H1 (cell line): ENCODE data around the gene TMED4. TPM values are rescaled to one million over a fixed set of nuclear protein-coding genes. Genes with fewer than 3 reads are reported as not detected.

Experiments
- CTCF ChIA-PET: fragments of 300-600 bp; sonication (Branson Sonifier 250); formaldehyde crosslinking; loops from one replicate; lab custom pipeline; 2021; ENCODE audit not compliant: partially characterized antibody; lab: Charles Lee
- POLR2A ChIA-PET: fragments of 300-600 bp; sonication (Branson Sonifier 250); formaldehyde crosslinking; loops from one replicate; lab custom pipeline; 2021; ENCODE audit warnings: inconsistent platforms; ENCODE audit not compliant: partially characterized antibody; lab: Charles Lee
- DNase-seq, 2 experiments: peaks; one replicate each; pipeline versions ENCODE4 v3.0.0 to v3.0.0-alpha.2; 2010 to 2022; ENCODE audit warnings: low spot score in 2 of 2, low read depth in 1 of 2, mixed read lengths in 1 of 2
- FAIRE-seq: peaks from 2 replicates; lab custom pipeline; 2011; peaks lifted over from hg19 to GRCh38; lab: Jason Lieb, UNC
- H2AFZ ChIP-seq: 2 replicates; pipeline ENCODE4 v1.8.1; 2012; ENCODE audit warnings: low read length, inconsistent platforms
- H2AK5ac ChIP-seq: 2 replicates; pipeline ENCODE4 v1.6.1; 2013; ENCODE audit warnings: low read depth, low read length
- H2BK120ac ChIP-seq: replicated peaks from 2 replicates; pipeline ENCODE3; 2013; ENCODE audit warnings: low read depth, low read length, inconsistent platforms
- H2BK12ac ChIP-seq: 2 replicates; pipeline ENCODE4 v1.6.1; 2013; ENCODE audit warnings: low read depth, low read length
- H2BK15ac ChIP-seq: 2 replicates; pipeline ENCODE4 v1.6.1; 2013; ENCODE audit warnings: low read length
- H2BK20ac ChIP-seq: 2 replicates; pipeline ENCODE4 v1.6.1; 2013; ENCODE audit warnings: low read length
- H2BK5ac ChIP-seq: 2 replicates; pipeline ENCODE4 v1.6.1; 2013; ENCODE audit warnings: low read depth, low read length
- H3K14ac ChIP-seq: 2 replicates; pipeline ENCODE4 v1.6.1; 2013; ENCODE audit warnings: inconsistent platforms; ENCODE audit not compliant: insufficient read length
- H3K18ac ChIP-seq: 2 replicates; pipeline ENCODE4 v1.6.1; 2013; ENCODE audit warnings: low read length; ENCODE audit errors: extremely low read depth
- H3K23ac ChIP-seq: 2 replicates; pipeline ENCODE4 v1.6.1; 2013; ENCODE audit warnings: inconsistent platforms; ENCODE audit not compliant: insufficient read length
- H3K23me2 ChIP-seq: 2 replicates; pipeline ENCODE4 v1.6.1; 2013; ENCODE audit warnings: low read depth, low read length
- H3K27ac ChIP-seq: 2 replicates; pipeline ENCODE4 v1.6.1; 2011; ENCODE audit warnings: low read depth, low read length, inconsistent platforms
- H3K27me3 ChIP-seq, 4 experiments: replicated peaks in 1 of 4; 1 replicate in 1 of 4; 2 replicates in 3 of 4; pipeline versions ENCODE4 v1.6.1 to v1.8.1; 2011 to 2013; ENCODE audit warnings: low read length in 3 of 4, mild to moderate bottlenecking in 3 of 4, inconsistent platforms in 2 of 4, mixed read lengths in 2 of 4, moderate library complexity in 1 of 4; ENCODE audit not compliant: control insufficient read depth in 3 of 4, insufficient read depth in 3 of 4; ENCODE audit errors: extremely low read depth in 1 of 4
- H3K36me3 ChIP-seq, 4 experiments: 2 replicates each; pipeline versions ENCODE4 v1.6.1 to v1.8.1; 2011 to 2013; ENCODE audit warnings: mild to moderate bottlenecking in 4 of 4, low read length in 3 of 4, moderate library complexity in 2 of 4, control low read depth in 1 of 4, inconsistent platforms in 1 of 4; ENCODE audit not compliant: insufficient read depth in 4 of 4, control insufficient read depth in 2 of 4
- H3K4ac ChIP-seq: replicated peaks from 2 replicates; pipeline ENCODE3; 2013; ENCODE audit warnings: low read length, low read depth, mixed read lengths, inconsistent platforms; ENCODE audit not compliant: insufficient read length
- H3K4me1 ChIP-seq, 4 experiments: replicated peaks in 1 of 4; 1 replicate in 1 of 4; 2 replicates in 3 of 4; pipeline versions ENCODE4 v1.6.1 to v1.8.1; 2011 to 2013; ENCODE audit warnings: low read length in 3 of 4, inconsistent platforms in 2 of 4, mixed read lengths in 1 of 4; ENCODE audit not compliant: insufficient read depth in 4 of 4, control insufficient read depth in 3 of 4
- H3K4me2 ChIP-seq, 2 experiments: 2 replicates each; pipeline versions ENCODE4 v1.6.1 to v1.8.1; 2011 to 2013; ENCODE audit warnings: low read depth in 2 of 2, low read length in 2 of 2, control low read depth in 1 of 2, inconsistent platforms in 1 of 2, mild to moderate bottlenecking in 1 of 2; ENCODE audit not compliant: insufficient read depth in 1 of 2
- H3K4me3 ChIP-seq, 4 experiments: fragments of 200-600, 300-600 bp in 1 of 4; sonication (generic), shearing (Covaris generic), sonication (Bioruptor Twin) in 1 of 4; 2 replicates each; pipeline versions ENCODE4 v1.5.1 to v1.8.1; 2011 to 2016; ENCODE audit warnings: low read length in 4 of 4, low read depth in 3 of 4, control low read depth in 2 of 4, inconsistent platforms in 2 of 4, mild to moderate bottlenecking in 2 of 4, mixed read lengths in 1 of 4, moderate library complexity in 1 of 4; ENCODE audit not compliant: insufficient read depth in 2 of 4; ENCODE audit errors: extremely low read depth in 1 of 4
- H3K56ac ChIP-seq: replicated peaks from 2 replicates; pipeline ENCODE3; 2013; ENCODE audit warnings: low read depth, mild to moderate bottlenecking, mixed read lengths, low read length, inconsistent platforms; ENCODE audit not compliant: insufficient read length
- H3K79me1 ChIP-seq: 2 replicates; pipeline ENCODE4 v1.6.1; 2013; ENCODE audit warnings: low read depth, low read length, control low read depth
- H3K79me2 ChIP-seq, 2 experiments: 2 replicates each; pipeline versions ENCODE4 v1.6.1 to v1.8.1; 2012 to 2013; ENCODE audit warnings: low read length in 2 of 2, mild to moderate bottlenecking in 2 of 2, inconsistent platforms in 1 of 2; ENCODE audit not compliant: insufficient read depth in 2 of 2, control insufficient read depth in 1 of 2
- H3K9ac ChIP-seq, 4 experiments: replicated peaks in 1 of 4; 1 replicate in 1 of 4; 2 replicates in 3 of 4; pipeline versions ENCODE4 v1.6.1 to v1.8.1; 2011 to 2013; ENCODE audit warnings: low read depth in 3 of 4, low read length in 3 of 4, control low read depth in 2 of 4, mild to moderate bottlenecking in 2 of 4, moderate library complexity in 2 of 4, inconsistent platforms in 1 of 4; ENCODE audit errors: extremely low read depth in 1 of 4
- H3K9me3 ChIP-seq, 2 experiments: 2 replicates each; pipeline versions ENCODE4 v1.6.1 to v1.8.1; 2012 to 2013; ENCODE audit warnings: mild to moderate bottlenecking in 2 of 2, moderate library complexity in 2 of 2, control low read depth in 1 of 2, inconsistent platforms in 1 of 2, low read depth in 1 of 2, low read length in 1 of 2, mixed read lengths in 1 of 2; ENCODE audit not compliant: insufficient read depth in 2 of 2
- H4K20me1 ChIP-seq, 2 experiments: replicated peaks in 1 of 2; 2 replicates each; pipeline versions ENCODE3 to v1.8.1; 2011 to 2013; ENCODE audit warnings: inconsistent platforms in 2 of 2, low read length in 2 of 2, mild to moderate bottlenecking in 1 of 2; ENCODE audit not compliant: insufficient read depth in 2 of 2, control insufficient read depth in 1 of 2
- H4K5ac ChIP-seq: 2 replicates; pipeline ENCODE4 v1.6.1; 2013; ENCODE audit warnings: low read length, low read depth, mixed read lengths, inconsistent platforms; ENCODE audit not compliant: insufficient read length
- H4K8ac ChIP-seq: 2 replicates; pipeline ENCODE4 v1.8.0; 2013; ENCODE audit warnings: mild to moderate bottlenecking, moderate library complexity, low read length, inconsistent platforms; ENCODE audit not compliant: insufficient read depth; ENCODE audit errors: extremely low read depth
- H4K91ac ChIP-seq: replicated peaks from 2 replicates; pipeline ENCODE3; 2013; ENCODE audit warnings: low read length, mixed read lengths, inconsistent platforms; ENCODE audit not compliant: insufficient read length
- CREB1 ChIP-seq: IDR thresholded peaks from 2 replicates; pipeline ENCODE4 v1.6.1; 2012; ENCODE audit warnings: inconsistent platforms
- KDM5A ChIP-seq: fragments of 200-600 bp; IDR thresholded peaks from 2 replicates; pipeline ENCODE4 v1.7.1; 2012; ENCODE audit warnings: mild to moderate bottlenecking, low read length, inconsistent platforms, mixed read lengths
- PHF8 ChIP-seq: fragments of 200-600 bp; sonication (generic); conservative IDR thresholded peaks from 2 replicates; pipeline ENCODE4 v1.7.1; 2012; ENCODE audit warnings: low read depth, mild to moderate bottlenecking, inconsistent platforms, low read length, moderate library complexity
- SIX5 ChIP-seq: IDR thresholded peaks from 2 replicates; pipeline ENCODE4 v1.6.1; 2011; ENCODE audit warnings: mild to moderate bottlenecking, low read depth, low read length
- SP4 ChIP-seq: IDR thresholded peaks from 2 replicates; pipeline ENCODE4 v1.6.1; 2012; ENCODE audit warnings: low read length, inconsistent platforms
- WGBS, 2 experiments: shearing (Covaris generic) in 1 of 2; methylation state at CpG; one replicate each; pipeline versions ENCODE4 v1.1.6 to v1.1.7; 2013 to 2015; ENCODE audit warnings: low lambda C conversion rate in 2 of 2, mixed read lengths in 2 of 2, inconsistent platforms in 1 of 2, low coverage in 1 of 2, missing lambda C conversion rate in 1 of 2; ENCODE audit not compliant: insufficient replicate concordance in 2 of 2, insufficient coverage in 1 of 2, insufficient read length in 1 of 2; ENCODE audit errors: extremely low coverage in 1 of 2, missing lambda C conversion rate in 1 of 2; 5-methylcytosine and 5-hydroxymethylcytosine counted together
- polyA plus RNA-seq, 7 experiments: library from polyadenylated mRNA; depleted of rRNA in 3 of 7; stranded (reverse) in 5 of 7; unstranded in 2 of 7; fragments of >200 nt in 5 of 7; fragments of 200-250 nt in 2 of 7; gene quantifications; 1 replicate in 5 of 7; 2 replicates in 1 of 7; 4 replicates in 1 of 7; pipeline versions ENCODE4 v1.2.1 to v1.2.3, GENCODE V29; 2011 to 2013; ENCODE audit warnings: missing spikeins in 2 of 7, mixed read lengths in 2 of 7
- total RNA-seq: library from RNA; stranded (reverse); fragmentation: NEBNext Ultra II Directional; extraction: Animal tissue kit (Norgen Biotek cat#: 25700); gene quantifications from 2 replicates; pipeline ENCODE4 v1.2.1, GENCODE V29; 2021

The TMED4 gene
- total and polyA plus RNA-seq, 2 of the 8 experiments (the other 6 are each of a cell fraction or from before 2014, with no cell fraction given): 44.9 to 76.7 TPM

- Histone ChIP-seq H3K18ac (no peak overlapping the region), H3K9me3 (no peaks in the 10 kb centered on the region), H4K20me1 (no peaks in the 10 kb centered on the region), H3K4me2 (no peak overlapping the region), H3K56ac (no peak overlapping the region), H2AK5ac (no peak overlapping the region), H3K4ac (no peak overlapping the region), H4K5ac (no peak overlapping the region), H3K79me1 (no peaks in the 10 kb centered on the region), H3K27ac (no peak overlapping the region), H4K91ac (no peak overlapping the region), H2BK120ac (no peak overlapping the region), H3K79me2 (no peaks in the 10 kb centered on the region), H3K9ac (no peak overlapping the region), H2BK5ac (no peak overlapping the region; the same call in 1 of the 2 replicates), H3K36me3 (no peaks in the 10 kb centered on the region), H2BK12ac (no peak overlapping the region), H3K27me3 (no peaks in the 10 kb centered on the region), H3K4me3 (no peak overlapping the region), H3K4me1 (no peaks in the 10 kb centered on the region), H2BK15ac (no peak overlapping the region), H3K23me2 (no peaks in the 10 kb centered on the region), H3K14ac (no peak overlapping the region), H2BK20ac (no peak overlapping the region), H3K23ac (no peak overlapping the region), H2AFZ (no peak overlapping the region), H4K8ac (peak overlapping the region; percentile 79; the same call in 1 of the 2 replicates)
- CTCF ChIA-PET: interaction anchor here (0.9 to 1.4 kb wide), 2 partner anchors 34 to 54 kb away, joined by 3 read pairs; no protein-coding TSS in a partner anchor
- no peak for DNase-seq
- POLR2A ChIA-PET: no interaction called here
- TF ChIP-seq SIX5 (no peak), SP4 (no peak), KDM5A (no peak), PHF8 (no peak), CREB1 (no peak)
- no peak for FAIRE-seq
- WGBS, 2 experiments: 89% methylated on average over 17 of the region's 17 CpGs; no CpG with 5 or more reads in 1 of the 2 experiments
These were observed 50.3 kb downstream of the TMED4 start for GRCh38 chr7:44531421-44532380.
